NCI-H1930 (cell line): ENCODE results near the gene CEP128.

Experiments used
- DNase-seq, 2 experiments: peaks; one replicate each; lab custom pipeline; 2025; lab: John Stamatoyannopoulos, UW

CEP128 gene

GRCh38 chr14:80664576-80664975 lies 277.0 kb downstream of the CEP128 start:
- no peak for DNase-seq

GRCh38 chr14:80663541-80663940 lies 278.0 kb downstream of the CEP128 start:
- no peak for DNase-seq

GRCh38 chr14:80659783-80660182 lies 281.8 kb downstream of the CEP128 start:
- no peak for DNase-seq

- DNase-seq, result no peak
Observed at GRCh38 chr14:80658733-80659132, 282.8 kb downstream of the CEP128 start.

GRCh38 chr14:80658155-80658554 lies 283.4 kb downstream of the CEP128 start:
- DNase-seq, result no peak

GRCh38 chr14:80653956-80654355 lies 287.6 kb downstream of the CEP128 start:
- DNase-seq, result no peak

- no peak for DNase-seq
Observed at GRCh38 chr14:80645667-80646413, 295.7 kb downstream of the CEP128 start.

GRCh38 chr14:80644826-80645225 lies 296.7 kb downstream of the CEP128 start:
- DNase-seq, result no peak

GRCh38 chr14:80638620-80639515 lies 302.7 kb downstream of the CEP128 start:
- DNase-seq, result no peak

- no peak for DNase-seq
Observed at GRCh38 chr14:80637756-80638619, 303.6 kb downstream of the CEP128 start.

- no peak for DNase-seq
Observed at GRCh38 chr14:80636071-80636470, 305.5 kb downstream of the CEP128 start.

- DNase-seq, result no peak
Observed at GRCh38 chr14:80634106-80634758, 307.3 kb downstream of the CEP128 start.

GRCh38 chr14:80629606-80630005 lies 311.9 kb downstream of the CEP128 start:
- DNase-seq, result no peak

- DNase-seq, result no peak
Observed at GRCh38 chr14:80628547-80628946, 313.0 kb downstream of the CEP128 start.

- DNase-seq, result no peak
Observed at GRCh38 chr14:80627745-80628144, 313.8 kb downstream of the CEP128 start.

GRCh38 chr14:80624581-80624980 lies 317.0 kb downstream of the CEP128 start:
- DNase-seq, result no peak

GRCh38 chr14:80621701-80622100 lies 319.8 kb downstream of the CEP128 start:
- DNase-seq, result no peak

- DNase-seq, result no peak
Observed at GRCh38 chr14:80620434-80620833, 321.1 kb downstream of the CEP128 start.

GRCh38 chr14:80618751-80619329 lies 322.7 kb downstream of the CEP128 start:
- DNase-seq, result no peak

- no peak for DNase-seq
Observed at GRCh38 chr14:80615831-80616230, 325.7 kb downstream of the CEP128 start.

GRCh38 chr14:80609055-80609454 lies 332.5 kb downstream of the CEP128 start:
- no peak for DNase-seq
